Cardiac septum (tissue), 1 donor: ENCODE results near the gene LCN15. TPM values are rescaled to one million over a fixed set of nuclear protein-coding genes. Genes with fewer than 3 reads are reported as not detected.
"Not testable (repeated sequence)": the region's sequence is repeated elsewhere in the genome, so short reads cannot be mapped to it uniquely, and the experiment has no call there.

Experiments
- DNase-seq: peaks from one replicate; pipeline ENCODE4 v3.0.0-alpha.2; 2020; ENCODE audit warnings: low spot score
- intact Hi-C: fragments of 100-400 bp; cut with DNase I; formaldehyde crosslinking; loops from one replicate; pipeline ENCODE4 v1.14.0; 2022
- total RNA-seq: library from RNA; stranded (reverse); fragmentation: NEBNext Ultra II Directional; extraction: Animal tissue kit (Norgen Biotek cat#: 25700); gene quantifications from one replicate; pipeline ENCODE4 v1.2.1, GENCODE V29; 2021
- donor health status: DM: no; HTN: no; CAD: no.

Gene LCN15
- total RNA-seq, 1 donor from 2014 or later = not detected

DNA sequence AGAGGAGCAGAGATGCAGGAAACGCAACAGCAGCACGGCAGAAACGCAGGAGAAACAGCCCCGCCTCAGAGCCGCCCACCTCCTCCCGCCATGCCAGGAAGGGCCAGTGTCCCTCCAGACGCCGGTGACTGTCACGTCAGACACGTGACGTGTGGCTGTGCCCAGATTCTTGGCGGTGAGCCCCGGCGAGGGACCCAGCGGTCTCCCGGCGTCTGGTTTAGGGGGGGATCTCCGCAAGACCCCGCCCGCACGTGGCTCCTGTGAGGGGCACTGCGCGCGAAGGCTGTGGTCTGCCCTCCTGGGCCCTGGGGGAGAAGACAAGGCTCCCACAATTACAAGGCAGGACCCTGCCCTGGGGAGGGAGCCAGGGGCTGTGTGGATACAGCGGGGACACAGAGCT lies 3.9 kb downstream of the LCN15 start:
- intact Hi-C loops = no loop called here
- DNase-seq = peak; percentile 63

GRCh38 chr9:136759436-136760325 lies 4.6 kb downstream of the LCN15 start:
- DNase-seq = peak; percentile 74
- intact Hi-C loops = no loop called here

- intact Hi-C loops = no loop called here
- DNase-seq = no peak
Measured at GRCh38 chr9:136759001-136759400, 5.3 kb downstream of the LCN15 start.

DNA sequence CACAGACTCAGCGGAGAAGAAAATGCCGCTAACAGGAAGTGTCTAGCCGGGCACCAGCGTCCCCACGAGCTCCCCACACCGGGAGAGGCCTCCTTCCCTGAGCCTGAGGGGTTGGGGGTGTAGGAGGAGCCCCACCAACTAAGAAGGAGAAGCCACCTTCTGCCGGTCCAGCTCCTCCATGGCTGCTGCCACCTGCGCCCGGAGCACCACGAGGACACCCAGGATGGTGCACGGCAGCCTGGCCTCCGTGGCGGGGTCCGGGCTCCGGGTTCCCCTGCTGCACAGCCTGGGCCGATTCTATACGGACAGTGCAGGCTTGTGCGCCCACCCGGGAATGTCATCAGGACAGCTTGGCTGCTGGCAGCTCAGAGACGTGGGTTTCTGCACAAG lies 6.6 kb downstream of the LCN15 start:
- intact Hi-C loops = no loop called here
- DNase-seq = no peak

GRCh38 chr9:136757328-136757727 lies 7.0 kb downstream of the LCN15 start:
- DNase-seq = no peak
- intact Hi-C loops = no loop called here

- intact Hi-C loops = no loop called here
- DNase-seq = no peak
Measured at GRCh38 chr9:136756836-136757235, 7.5 kb downstream of the LCN15 start.

DNA sequence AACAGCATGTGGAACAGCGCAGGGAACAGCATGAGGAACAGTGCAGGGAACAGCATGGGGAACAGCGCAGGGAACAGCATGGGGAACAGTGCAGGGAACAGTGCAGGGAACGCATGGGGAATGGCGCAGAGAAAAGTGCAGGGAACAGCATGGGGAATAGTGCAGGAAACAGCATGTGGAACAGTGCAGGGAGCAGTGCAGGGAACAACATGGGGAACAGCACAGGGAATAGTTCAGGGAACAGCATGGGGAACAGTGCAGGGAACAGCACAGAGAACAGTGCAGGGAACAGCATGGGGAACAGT lies 8.2 kb downstream of the LCN15 start:
- DNase-seq = no peak
- intact Hi-C loops = no loop called here

- DNase-seq = not testable (repeated sequence)
Measured at GRCh38 chr9:136755302-136756133, 8.8 kb downstream of the LCN15 start.

DNA sequence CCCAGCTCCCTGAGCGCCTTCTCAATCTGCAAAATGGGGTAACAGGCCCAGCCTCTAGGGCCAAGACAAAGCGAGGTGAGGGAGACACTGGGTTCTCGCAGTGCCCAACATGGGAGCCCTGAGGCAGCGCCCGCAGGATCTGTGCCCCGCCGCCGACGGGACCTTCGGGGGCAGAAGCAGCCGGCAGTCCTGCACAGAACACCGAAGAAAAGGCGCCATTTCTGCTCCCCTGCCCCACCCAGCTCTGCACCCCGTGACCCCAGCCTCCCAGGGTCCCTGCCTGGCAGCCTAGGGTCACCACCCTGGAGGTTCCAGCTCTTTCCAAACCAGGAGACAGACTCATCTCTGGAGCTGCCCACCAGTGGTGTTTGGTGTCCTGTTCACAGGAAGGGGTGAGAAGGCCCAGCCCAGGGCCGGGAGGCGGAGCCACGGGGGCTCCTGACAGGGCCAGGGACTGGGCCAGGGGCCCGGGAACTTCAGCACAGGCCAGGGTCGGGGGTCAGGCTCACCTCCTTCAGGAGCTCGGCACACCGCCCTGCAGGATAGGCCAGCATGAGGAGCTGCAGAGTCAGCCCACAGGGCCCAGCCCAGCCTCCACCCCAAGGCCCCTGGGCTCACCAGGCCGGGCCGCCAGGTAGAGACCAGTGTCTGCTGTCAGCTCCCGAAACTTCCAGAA lies 9.6 kb downstream of the LCN15 start:
- DNase-seq = no peak
- intact Hi-C loops = no loop called here

More at GRCh38 chr9:136755302-136756133, 8.8 kb downstream of the LCN15 start:
- intact Hi-C loops = not testable (repeated sequence)

- intact Hi-C loops = no loop called here
- no peak for DNase-seq
Measured at GRCh38 chr9:136754059-136754572, 10.2 kb downstream of the LCN15 start.

GRCh38 chr9:136753371-136754058 lies 10.8 kb downstream of the LCN15 start:
- intact Hi-C loops = no loop called here
- no peak for DNase-seq

DNA sequence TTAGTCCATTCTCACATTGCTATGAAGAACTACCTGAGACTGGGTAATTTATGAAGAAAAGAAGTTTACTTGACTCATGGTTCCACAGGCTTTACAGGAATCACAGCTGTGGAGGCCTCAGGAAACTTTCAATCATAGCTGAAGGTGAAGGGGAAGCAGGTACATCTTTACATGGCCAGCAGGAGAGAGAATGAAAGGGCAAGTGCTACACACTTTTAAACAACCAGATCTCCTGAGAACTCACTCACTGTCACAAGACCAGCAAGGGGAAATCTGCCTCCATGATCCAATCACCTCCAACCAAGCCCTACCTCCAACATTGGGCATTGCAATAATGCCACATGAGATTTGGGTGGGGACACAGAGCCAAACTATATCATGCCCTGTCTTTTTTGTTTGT lies 12.5 kb downstream of the LCN15 start:
- DNase-seq = no peak

GRCh38 chr9:136751244-136751643 lies 13.1 kb downstream of the LCN15 start:
- no peak for DNase-seq
- intact Hi-C loops = no loop called here

More for the DNA sequence above, 12.5 kb downstream of the LCN15 start:
- intact Hi-C loops = no loop called here

- no peak for DNase-seq
- intact Hi-C loops = no loop called here
Measured at GRCh38 chr9:136750526-136750925, 13.8 kb downstream of the LCN15 start.

DNA sequence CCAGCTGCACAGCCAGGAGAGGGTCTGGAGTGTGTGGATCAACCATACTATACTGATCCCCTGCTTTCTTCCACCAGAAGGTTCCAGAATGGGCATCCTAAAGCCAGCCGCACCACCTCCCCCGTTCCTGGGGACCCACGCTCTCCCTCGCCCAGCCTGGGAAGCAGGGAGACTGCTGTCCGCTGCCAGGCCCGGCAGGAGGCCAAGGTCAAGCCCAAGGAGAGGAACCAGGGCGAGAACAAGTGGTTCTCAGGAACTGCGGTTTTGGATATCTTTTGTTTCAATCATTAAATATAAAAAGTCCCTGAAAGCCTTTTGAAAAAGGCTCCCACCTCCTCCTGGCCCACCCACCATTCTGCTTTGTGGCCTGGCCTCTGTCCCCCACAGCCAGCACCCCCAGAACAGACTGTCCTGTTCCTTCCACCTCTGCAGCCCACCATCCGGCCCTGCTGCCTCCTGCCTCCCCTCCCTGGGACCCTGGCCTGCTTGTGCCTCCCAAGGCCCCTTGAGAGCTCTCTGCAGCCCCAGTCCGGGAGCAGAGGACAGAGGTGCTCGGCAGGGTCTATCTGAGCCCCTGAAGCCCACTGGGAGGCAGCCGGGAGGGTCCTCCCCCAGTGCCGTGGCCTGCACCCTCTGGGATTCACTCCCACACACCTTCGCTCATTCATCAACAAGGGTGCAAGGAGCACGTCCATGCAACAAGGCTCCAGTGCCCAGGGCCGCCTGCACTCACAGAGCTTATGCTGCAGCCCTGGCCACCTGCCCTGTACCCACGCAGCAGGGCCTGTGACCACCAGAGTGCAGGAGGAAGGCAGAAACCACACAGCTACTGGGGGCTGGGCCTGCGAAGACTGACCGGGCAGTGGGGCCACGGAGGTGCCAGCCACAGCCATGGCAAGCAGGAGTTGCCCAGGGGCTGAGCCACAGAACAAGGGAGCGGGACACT lies 15.4 kb downstream of the LCN15 start:
- DNase-seq = no peak
- intact Hi-C loops = no loop called here

DNA sequence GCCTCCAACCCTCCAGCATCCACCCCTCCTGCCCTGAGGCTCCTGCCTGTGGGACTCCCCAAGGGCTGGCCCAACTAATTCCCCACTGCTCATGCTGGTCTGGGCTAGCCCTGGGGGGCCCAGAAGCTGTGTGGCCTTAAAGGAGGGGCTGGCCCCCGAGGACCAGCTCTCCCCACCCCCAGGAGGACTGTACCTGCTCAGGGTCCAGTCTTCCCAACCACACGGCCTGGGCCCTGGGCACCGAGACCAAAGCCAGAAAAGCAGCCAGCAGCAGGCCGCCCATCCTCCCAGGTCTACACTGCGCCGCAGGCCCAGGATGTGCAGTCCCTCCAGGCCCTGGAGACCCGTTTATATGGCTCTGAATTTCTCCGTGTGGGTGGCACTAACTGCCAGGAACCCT lies 16.1 kb downstream of the LCN15 start, which contains the start of gene LCN6:
TSS of gene LCN6 (minus strand) at position 325 of the 400 bp plus-strand sequence. CDS start at position 283, 42 bp downstream.
- no peak for DNase-seq
- intact Hi-C loops = no loop called here

DNA sequence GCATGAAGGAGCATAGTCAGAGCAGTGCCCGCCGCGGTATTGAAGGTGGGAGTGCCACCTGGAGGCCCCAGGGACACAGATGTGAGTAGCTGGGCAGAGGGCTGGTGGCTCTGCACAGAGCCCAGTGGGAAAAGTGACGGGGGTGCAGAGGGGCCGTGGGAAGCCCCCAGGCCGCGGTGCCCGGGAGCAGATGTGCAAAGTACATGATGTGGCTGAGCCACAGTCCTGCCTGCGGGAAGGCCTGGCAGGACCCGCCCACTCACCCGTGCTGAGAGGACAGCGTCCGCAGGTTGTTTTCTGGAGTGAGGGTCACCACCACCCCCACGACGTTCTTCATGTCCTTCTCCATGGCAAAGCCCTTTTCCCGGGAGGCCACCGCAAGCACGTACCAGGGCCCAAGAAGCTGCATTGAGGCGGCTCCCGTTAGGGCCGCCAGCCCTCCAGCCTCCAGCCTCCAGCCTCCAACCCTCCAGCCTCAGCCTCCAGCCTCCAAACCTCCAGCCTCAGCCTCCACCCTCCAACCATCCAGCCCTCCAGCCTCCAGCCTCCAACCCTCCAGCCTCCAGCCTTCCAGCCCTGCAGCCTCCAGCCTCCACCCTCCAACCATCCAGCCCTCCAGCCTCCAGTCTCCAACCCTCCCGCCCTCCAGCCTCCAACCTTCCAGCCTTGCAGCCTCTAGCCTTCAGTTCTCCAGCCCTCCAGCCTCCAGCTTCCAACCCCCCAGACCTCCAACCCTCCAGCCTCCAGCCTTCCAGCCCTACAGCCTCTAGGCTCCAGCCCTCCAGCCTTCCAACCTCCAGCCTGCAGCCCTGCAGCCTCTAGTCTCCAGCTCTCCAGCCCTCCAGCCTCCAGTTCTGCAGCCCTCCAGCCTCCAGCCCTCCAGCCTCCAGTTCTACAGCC lies 16.9 kb downstream of the LCN15 start:
- intact Hi-C loops = no loop called here
- no peak for DNase-seq
